Stimulated activated naive CD8-positive, alpha-beta T cell treated with anti-CD3 and anti-CD28 coated beads, Interleukin-15, Interleukin-2, amounts not matched to agents 100 ng/mL and 50 ng/mL, for 24 hours (primary cell): ENCODE measurements around the gene RSRC1.
"Not testable (repeated sequence)": the region's sequence is repeated elsewhere in the genome, so short reads cannot be mapped to it uniquely, and the experiment has no call there.

Experiments
- H3K27ac Mint-ChIP-seq: one replicate; pipeline ENCODE4 v1.8.0; 2021; ENCODE audit warnings: mild to moderate bottlenecking, mixed read lengths
- H3K27me3 Mint-ChIP-seq: one replicate; pipeline ENCODE4 v1.8.0; 2021; ENCODE audit warnings: mixed read lengths
- H3K36me3 Mint-ChIP-seq: one replicate; pipeline ENCODE4 v1.8.0; 2021; ENCODE audit warnings: low read depth, mixed read lengths
- H3K4me1 Mint-ChIP-seq: one replicate; pipeline ENCODE4 v1.8.0; 2021; ENCODE audit warnings: low read depth, mixed read lengths
- H3K4me3 Mint-ChIP-seq: one replicate; pipeline ENCODE4 v1.8.0; 2021; ENCODE audit warnings: mild to moderate bottlenecking, mixed read lengths
- H3K9me3 Mint-ChIP-seq: one replicate; pipeline ENCODE4 v1.8.0; 2021; ENCODE audit warnings: mixed read lengths

RSRC1 gene

GRCh38 chr3:158479051-158479450, 369.2 kb downstream of the RSRC1 start:
- Mint-ChIP-seq H3K9me3 (no peaks in the 10 kb centered on the region), H3K27me3 (no peaks in the 10 kb centered on the region), H3K27ac (no peak overlapping the region), H3K36me3 (no peaks in the 10 kb centered on the region), H3K4me1 (no peaks in the 10 kb centered on the region), H3K4me3 (no peak overlapping the region)

DNA sequence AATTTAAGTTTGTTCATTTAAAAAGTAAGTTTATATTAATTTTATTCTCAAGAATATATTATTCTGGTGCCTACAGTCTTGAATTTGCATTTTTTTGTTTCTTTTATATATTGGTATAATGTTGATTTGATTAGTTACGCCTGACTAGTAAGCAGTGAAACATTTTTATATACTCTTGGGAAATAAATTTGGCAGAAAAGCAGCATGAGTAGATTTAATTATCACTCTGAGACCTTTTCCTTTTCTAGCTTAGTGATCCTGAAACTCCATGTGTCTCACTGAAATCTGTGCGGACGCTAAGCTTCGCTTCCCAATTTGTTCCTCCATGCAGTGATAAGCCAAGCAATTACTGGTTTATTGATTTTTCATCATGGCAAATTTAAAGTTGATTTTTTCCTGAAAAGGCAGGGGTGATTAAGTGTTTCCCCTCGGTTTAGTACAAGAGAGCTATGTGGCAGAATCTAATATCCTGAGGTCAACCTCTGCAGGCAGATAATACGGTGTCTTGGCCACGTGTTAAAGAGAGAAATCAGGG, 373.9 kb downstream of the RSRC1 start:
- Mint-ChIP-seq H3K9me3 (no peaks in the 10 kb centered on the region), H3K4me1 (no peaks in the 10 kb centered on the region), H3K36me3 (no peaks in the 10 kb centered on the region), H3K4me3 (no peak overlapping the region), H3K27me3 (no peaks in the 10 kb centered on the region), H3K27ac (no peak overlapping the region)

- no peaks in the 10 kb centered on the region for H3K27me3 Mint-ChIP-seq
- H3K36me3 Mint-ChIP-seq = no peaks in the 10 kb centered on the region
- no peaks in the 10 kb centered on the region for H3K4me1 Mint-ChIP-seq
- H3K27ac Mint-ChIP-seq = no peak overlapping the region
- peaks cover 4% of the 10 kb centered on the region for H3K9me3 Mint-ChIP-seq
- H3K4me3 Mint-ChIP-seq = no peak overlapping the region
Measured at GRCh38 chr3:158486200-158486599, 376.3 kb downstream of the RSRC1 start.

GRCh38 chr3:158488670-158489069, 378.8 kb downstream of the RSRC1 start:
- peaks cover 4% of the 10 kb centered on the region for H3K9me3 Mint-ChIP-seq
- H3K4me1 Mint-ChIP-seq = no peaks in the 10 kb centered on the region
- no peak overlapping the region for H3K27ac Mint-ChIP-seq
- no peaks in the 10 kb centered on the region for H3K27me3 Mint-ChIP-seq
- H3K4me3 Mint-ChIP-seq = no peak overlapping the region
- no peaks in the 10 kb centered on the region for H3K36me3 Mint-ChIP-seq

DNA sequence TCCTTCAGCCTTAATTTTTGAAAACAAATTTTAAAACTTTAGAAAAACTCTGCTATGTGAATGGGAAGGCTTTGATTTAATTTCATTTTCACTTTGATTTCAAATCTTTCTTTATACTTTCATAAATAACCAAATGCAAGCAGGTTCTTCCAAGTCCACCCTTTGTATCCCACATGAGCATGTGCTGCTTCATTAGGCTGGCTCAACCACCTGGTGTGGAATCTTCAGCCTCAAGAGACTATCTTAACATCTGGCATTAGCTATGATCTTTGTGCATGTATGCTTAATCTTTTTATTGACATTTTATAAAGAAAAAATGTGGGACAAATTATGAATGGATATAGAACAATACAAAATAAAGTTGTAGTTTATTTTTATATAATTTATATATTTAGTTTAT, 379.3 kb downstream of the RSRC1 start:
- Mint-ChIP-seq H3K4me3 (no peak overlapping the region), H3K4me1 (no peaks in the 10 kb centered on the region), H3K9me3 (peaks cover 4% of the 10 kb centered on the region), H3K36me3 (no peaks in the 10 kb centered on the region), H3K27me3 (no peaks in the 10 kb centered on the region), H3K27ac (no peak overlapping the region)

- Mint-ChIP-seq H3K36me3 (peaks cover 7% of the 10 kb centered on the region), H3K9me3 (peaks cover 4% of the 10 kb centered on the region), H3K4me1 (no peaks in the 10 kb centered on the region), H3K27ac (no peak overlapping the region), H3K4me3 (no peak overlapping the region), H3K27me3 (no peaks in the 10 kb centered on the region)
Measured at GRCh38 chr3:158491968-158492367, 382.1 kb downstream of the RSRC1 start.

DNA sequence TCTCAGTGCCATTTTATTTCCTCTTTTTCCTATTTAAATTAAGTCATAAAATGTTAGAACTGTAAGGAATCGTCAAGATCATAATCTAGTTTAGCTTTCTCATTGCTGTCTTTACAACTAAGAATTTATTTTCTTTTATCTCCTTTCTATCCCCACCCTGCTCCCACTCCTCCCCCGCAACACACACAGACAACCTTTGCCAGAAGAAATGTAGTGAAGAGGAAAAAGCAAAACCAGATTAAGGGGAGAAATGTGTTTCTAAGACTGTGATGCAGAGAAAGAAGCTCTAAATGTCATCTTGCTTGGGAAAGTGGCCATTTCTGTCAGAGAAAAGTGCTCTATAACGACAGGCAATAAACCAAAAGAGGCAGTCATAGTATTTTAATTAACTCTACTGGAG, 382.8 kb downstream of the RSRC1 start:
- peaks cover 10% of the 10 kb centered on the region for H3K36me3 Mint-ChIP-seq
- peaks cover 6% of the 10 kb centered on the region for H3K9me3 Mint-ChIP-seq
- H3K4me3 Mint-ChIP-seq = no peak overlapping the region
- H3K27me3 Mint-ChIP-seq = no peaks in the 10 kb centered on the region
- no peak overlapping the region for H3K27ac Mint-ChIP-seq
- no peaks in the 10 kb centered on the region for H3K4me1 Mint-ChIP-seq

DNA sequence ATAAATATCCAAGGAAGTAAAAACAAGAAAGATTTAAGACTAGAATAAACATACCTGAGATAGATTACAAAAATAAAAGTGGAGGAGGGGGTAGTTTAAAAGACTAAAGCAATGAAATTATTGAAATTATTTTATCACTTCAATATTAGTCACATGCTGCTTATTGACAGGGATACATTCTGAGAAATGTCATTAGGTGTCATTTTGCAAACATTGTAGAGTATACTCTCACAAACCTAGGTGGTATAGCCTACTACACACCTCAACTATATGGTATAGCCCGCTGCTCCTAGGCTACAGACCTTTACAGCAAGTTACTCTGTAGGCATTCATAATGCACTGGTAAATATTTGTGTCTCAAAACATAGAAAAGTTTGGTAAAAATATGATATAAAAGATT, 384.0 kb downstream of the RSRC1 start:
- Mint-ChIP-seq H3K9me3 (peaks cover 19% of the 10 kb centered on the region), H3K36me3 (peaks cover 22% of the 10 kb centered on the region), H3K4me3 (no peak overlapping the region), H3K27ac (no peak overlapping the region), H3K4me1 (no peaks in the 10 kb centered on the region), H3K27me3 (no peaks in the 10 kb centered on the region)

GRCh38 chr3:158494673-158495072, 384.8 kb downstream of the RSRC1 start:
- no peak overlapping the region for H3K4me3 Mint-ChIP-seq
- no peaks in the 10 kb centered on the region for H3K27me3 Mint-ChIP-seq
- no peaks in the 10 kb centered on the region for H3K4me1 Mint-ChIP-seq
- no peak overlapping the region for H3K27ac Mint-ChIP-seq
- H3K9me3 Mint-ChIP-seq = peaks cover 19% of the 10 kb centered on the region
- peaks cover 27% of the 10 kb centered on the region for H3K36me3 Mint-ChIP-seq

- not testable (repeated sequence) for H3K27ac Mint-ChIP-seq, H3K4me1 Mint-ChIP-seq, H3K27me3 Mint-ChIP-seq, H3K4me3 Mint-ChIP-seq
- peaks cover 19% of the 10 kb centered on the region for H3K9me3 Mint-ChIP-seq
- H3K36me3 Mint-ChIP-seq = peaks cover 35% of the 10 kb centered on the region
Measured at GRCh38 chr3:158495398-158495902, 385.6 kb downstream of the RSRC1 start.

DNA sequence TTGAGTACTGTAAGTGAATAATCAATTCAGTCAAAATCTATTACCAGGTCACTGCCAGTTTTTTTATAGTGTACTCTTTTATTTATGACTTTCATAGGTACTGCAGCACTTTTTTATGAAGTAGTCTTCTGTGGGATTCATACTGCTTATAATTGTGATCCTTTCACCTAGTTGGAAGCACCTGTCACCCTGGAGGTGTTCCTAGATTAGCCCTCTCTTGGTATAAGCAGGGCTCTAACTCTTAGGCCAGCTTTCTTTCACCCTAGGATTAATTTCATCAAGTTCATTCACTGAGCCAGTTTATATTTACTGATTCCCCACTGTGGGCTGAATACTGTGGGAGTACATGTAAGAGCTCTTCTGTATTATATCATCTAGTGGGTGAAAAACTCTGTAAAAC, 395.2 kb downstream of the RSRC1 start:
- Mint-ChIP-seq H3K4me3 (no peak overlapping the region), H3K4me1 (no peaks in the 10 kb centered on the region), H3K27ac (no peak overlapping the region), H3K9me3 (peaks cover 30% of the 10 kb centered on the region), H3K27me3 (no peaks in the 10 kb centered on the region), H3K36me3 (peaks cover 17% of the 10 kb centered on the region)

DNA sequence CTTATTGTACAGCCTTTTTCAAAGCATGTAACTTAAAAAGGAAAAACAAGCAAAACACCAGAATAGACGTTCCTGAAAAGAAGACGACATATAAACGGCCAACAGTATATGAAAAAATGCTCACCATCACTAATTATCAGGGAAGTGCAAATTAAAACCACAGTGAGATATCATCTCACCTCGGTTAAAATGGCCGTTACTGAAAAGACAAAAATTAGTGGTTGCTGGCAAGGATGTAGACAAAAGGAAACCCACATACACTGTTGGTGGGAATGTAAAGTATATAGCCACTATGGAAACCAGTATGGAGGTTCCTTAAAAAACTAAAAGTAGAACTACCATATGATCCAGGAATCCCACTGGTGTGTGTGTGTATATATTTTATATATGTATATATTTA, 396.6 kb downstream of the RSRC1 start:
- Mint-ChIP-seq H3K27ac (no peak overlapping the region), H3K4me3 (no peak overlapping the region), H3K36me3 (peaks cover 16% of the 10 kb centered on the region), H3K27me3 (no peaks in the 10 kb centered on the region), H3K9me3 (peaks cover 23% of the 10 kb centered on the region), H3K4me1 (no peaks in the 10 kb centered on the region)

- H3K27ac Mint-ChIP-seq = no peak overlapping the region
- no peak overlapping the region for H3K4me3 Mint-ChIP-seq
- H3K9me3 Mint-ChIP-seq = peaks cover 15% of the 10 kb centered on the region
- H3K4me1 Mint-ChIP-seq = no peaks in the 10 kb centered on the region
- H3K36me3 Mint-ChIP-seq = peaks cover 16% of the 10 kb centered on the region
- H3K27me3 Mint-ChIP-seq = no peaks in the 10 kb centered on the region
Measured at GRCh38 chr3:158508481-158508880, 398.6 kb downstream of the RSRC1 start.

DNA sequence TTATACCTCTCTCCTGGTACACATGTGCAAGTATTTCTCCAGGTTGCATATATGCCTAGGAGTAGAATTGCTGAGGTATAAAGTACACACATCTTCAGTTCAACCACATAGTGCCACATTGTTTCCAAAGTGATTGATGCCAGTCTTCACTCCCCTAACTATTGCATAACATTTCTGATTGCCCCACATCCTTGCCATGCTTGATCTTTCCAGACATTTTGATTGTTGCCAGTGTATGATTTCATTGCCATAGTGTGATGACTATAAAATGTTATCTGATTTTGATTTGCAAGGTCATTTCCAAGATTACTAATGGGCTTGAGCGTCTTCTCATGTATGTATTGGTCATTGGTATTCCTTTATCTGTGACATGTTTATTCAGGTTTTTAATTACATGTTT, 400.0 kb downstream of the RSRC1 start:
- Mint-ChIP-seq H3K4me3 (no peak overlapping the region), H3K36me3 (peaks cover 20% of the 10 kb centered on the region), H3K27me3 (no peaks in the 10 kb centered on the region), H3K9me3 (peaks cover 20% of the 10 kb centered on the region), H3K27ac (no peak overlapping the region), H3K4me1 (no peaks in the 10 kb centered on the region)

GRCh38 chr3:158516729-158517128, 406.8 kb downstream of the RSRC1 start:
- not testable (repeated sequence) for H3K27ac Mint-ChIP-seq, H3K27me3 Mint-ChIP-seq, H3K4me1 Mint-ChIP-seq

GRCh38 chr3:158519776-158520175, 409.9 kb downstream of the RSRC1 start:
- no peak overlapping the region for H3K4me3 Mint-ChIP-seq
- H3K36me3 Mint-ChIP-seq = no peaks in the 10 kb centered on the region
- no peak overlapping the region for H3K27ac Mint-ChIP-seq

More at GRCh38 chr3:158516729-158517128, 406.8 kb downstream of the RSRC1 start:
- not testable (repeated sequence) for H3K36me3 Mint-ChIP-seq, H3K9me3 Mint-ChIP-seq, H3K4me3 Mint-ChIP-seq

More at GRCh38 chr3:158519776-158520175, 409.9 kb downstream of the RSRC1 start:
- no peaks in the 10 kb centered on the region for H3K27me3 Mint-ChIP-seq
- H3K9me3 Mint-ChIP-seq = no peaks in the 10 kb centered on the region
- H3K4me1 Mint-ChIP-seq = no peaks in the 10 kb centered on the region
